HepG2 (cell line): ENCODE results near the gene SMARCD1. TPM values are rescaled to one million over a fixed set of nuclear protein-coding genes. Genes with fewer than 3 reads are reported as not detected.

ENCODE experiments used
- ATAC-seq: fragments of 200-7000 bp; cut with Tn5 transposase; 3 replicates; pipeline ENCODE4 v1.9.1; 2020; ENCODE audit warnings: mild to moderate bottlenecking, moderate library complexity
- BruUV-seq: library from RNA; stranded (reverse); fragments of 400-500 nt; replicated peaks from 2 replicates; lab custom pipeline; 2021; lab: Mats Ljungman, UMichigan
- CTCF ChIA-PET: fragments of 300-600 bp; formaldehyde crosslinking; extraction: SDS; loops from one replicate; lab custom pipeline; 2021; ENCODE audit warnings: low total read pairs, inconsistent platforms, low intra/inter-chr PET ratio; lab: Yijun Ruan, JAX
- POLR2A ChIA-PET: fragments of 350-600 bp; sonication (Branson Sonifier 250); formaldehyde crosslinking; loops from one replicate; lab custom pipeline; 2020; ENCODE audit warnings: antibody characterized with exemption, inconsistent platforms; lab: Yijun Ruan, JAX
- DNase-seq: peaks from one replicate; pipeline ENCODE4 v3.0.0-alpha.2; 2015; ENCODE audit warnings: low spot score
- FAIRE-seq: peaks from 3 replicates; lab custom pipeline; 2011; peaks lifted over from hg19 to GRCh38; lab: Jason Lieb, UNC
- H2AFZ ChIP-seq: one replicate; pipeline ENCODE4 v1.6.1; 2011; ENCODE audit warnings: low read length, inconsistent platforms
- H3K27ac ChIP-seq: fragments of 300-600 bp; 3 replicates; pipeline ENCODE4 v1.8.0; 2011; ENCODE audit warnings: mixed run types, mild to moderate bottlenecking, mixed read lengths, low read length, inconsistent platforms; ENCODE audit not compliant: insufficient read depth; ENCODE audit errors: extremely low read length
- H3K27me3 ChIP-seq, 2 experiments: fragments of 200-600 bp in 1 of 2; 2 replicates in 1 of 2; 3 replicates in 1 of 2; pipeline versions ENCODE4 v1.6.0 to v1.8.0; 2011; ENCODE audit warnings: low read length in 2 of 2, mild to moderate bottlenecking in 2 of 2, moderate library complexity in 2 of 2, inconsistent platforms in 1 of 2; ENCODE audit not compliant: insufficient read depth in 2 of 2, control insufficient read depth in 1 of 2
- H3K36me3 ChIP-seq, 2 experiments: fragments of 200-600 bp in 1 of 2; replicated peaks in 1 of 2; 2 replicates in 1 of 2; 3 replicates in 1 of 2; pipeline versions ENCODE4 v1.5.1 to v1.8.0; 2011; ENCODE audit warnings: low read length in 2 of 2, inconsistent platforms in 1 of 2; ENCODE audit not compliant: insufficient read depth in 2 of 2, control insufficient read depth in 1 of 2
- H3K4me1 ChIP-seq: 2 replicates; pipeline ENCODE4 v1.5.1; 2012; ENCODE audit warnings: low read length, inconsistent platforms; ENCODE audit not compliant: insufficient read depth
- H3K4me2 ChIP-seq: 2 replicates; pipeline ENCODE4 v1.6.0; 2011; ENCODE audit warnings: low read depth, low read length, inconsistent platforms
- H3K4me3 ChIP-seq, 3 experiments: fragments of 200-600 bp in 1 of 3; sonication (generic), shearing (Covaris generic) in 1 of 3; replicated peaks in 1 of 3; 2 replicates each; pipeline ENCODE4 v1.5.1; 2011 to 2016; ENCODE audit warnings: low read length in 3 of 3, inconsistent platforms in 2 of 3, low read depth in 2 of 3, mild to moderate bottlenecking in 2 of 3, control low read depth in 1 of 3, mixed read lengths in 1 of 3; ENCODE audit not compliant: insufficient read depth in 1 of 3
- H3K79me2 ChIP-seq: one replicate; pipeline ENCODE4 v1.6.1; 2011; ENCODE audit warnings: low read length, inconsistent platforms; ENCODE audit not compliant: insufficient read depth
- H3K9ac ChIP-seq: 2 replicates; pipeline ENCODE4 v1.6.0; 2011; ENCODE audit warnings: mild to moderate bottlenecking, low read depth, low read length, inconsistent platforms; ENCODE audit not compliant: insufficient read depth
- H3K9me3 ChIP-seq: 2 replicates; pipeline ENCODE4 v1.5.1; 2012; ENCODE audit warnings: mild to moderate bottlenecking, low read length
- H4K20me1 ChIP-seq: 2 replicates; pipeline ENCODE4 v1.6.0; 2011; ENCODE audit warnings: inconsistent platforms, mild to moderate bottlenecking, low read length, moderate library complexity; ENCODE audit not compliant: insufficient read depth
- CEBPG ChIP-seq: IDR thresholded peaks from 2 replicates; pipeline ENCODE4 v1.6.1; 2016
- CHCHD3 ChIP-seq: sonication (generic); formaldehyde crosslinking; IDR thresholded peaks from 2 replicates; pipeline ENCODE4 v1.8.0; 2022; ENCODE audit warnings: mild to moderate bottlenecking, missing genetic modification reagents, moderate library complexity
- RBM22 ChIP-seq: fragments of 200-400 bp; formaldehyde crosslinking; optimal IDR thresholded peaks from 2 replicates; pipeline ENCODE3; 2017; ENCODE audit warnings: mild to moderate bottlenecking, low read length, moderate library complexity
- STAT5B ChIP-seq: sonication (generic); formaldehyde crosslinking; IDR thresholded peaks from 2 replicates; pipeline ENCODE4 v1.4.0; 2020; ENCODE audit warnings: missing genetic modification reagents
- ZC3H13 ChIP-seq: sonication (generic); formaldehyde crosslinking; IDR thresholded peaks from 2 replicates; pipeline ENCODE4 v1.8.1; 2023; ENCODE audit warnings: mild to moderate bottlenecking, missing genetic modification reagents, moderate library complexity
- ZFP36 ChIP-seq: fragments of 150-350 bp; IDR thresholded peaks from 2 replicates; pipeline ENCODE4 v1.6.1; 2018; ENCODE audit warnings: borderline replicate concordance, low read length, low read depth; ENCODE audit not compliant: partially characterized antibody
- ZNF816 ChIP-seq: sonication (generic); formaldehyde crosslinking; IDR thresholded peaks from 2 replicates; pipeline ENCODE4 v1.8.0; 2022; ENCODE audit warnings: missing genetic modification reagents, mild to moderate bottlenecking, borderline replicate concordance
- WGBS: methylation state at CpG from one replicate; pipeline ENCODE4 v1.1.6; 2017; ENCODE audit warnings: low lambda C conversion rate; 5-methylcytosine and 5-hydroxymethylcytosine counted together
- in situ Hi-C: cut with HindIII; loops from 2 replicates; pipeline ENCODE4 v1.10.0; 2017; ENCODE audit warnings: low pct_unique_long_range_greater_than_20kb; ENCODE audit not compliant: extremely low pct_ligation_motif_present
- intact Hi-C: fragments of 100-400 bp; cut with micrococcal nuclease; formaldehyde crosslinking; loops from one replicate; pipeline ENCODE4 v1.10.0; 2022; ENCODE audit not compliant: unreplicated experiment
- polyA plus RNA-seq, 8 experiments: library from polyadenylated mRNA; depleted of rRNA in 3 of 8; stranded (reverse) in 7 of 8; unstranded in 1 of 8; fragments of >200 nt; fragmentation: Illumina TruSeq in 4 of 8; extraction: Trizol in 4 of 8; gene quantifications; 2 replicates each; pipeline versions ENCODE4 v1.2.1 to v1.2.3, GENCODE V29; 2011 to 2016; ENCODE audit warnings: low read depth in 4 of 8, missing spikeins in 1 of 8, mixed read lengths in 1 of 8; ENCODE audit not compliant: insufficient read depth in 1 of 8
- total RNA-seq, 5 experiments: library from RNA; depleted of rRNA; stranded (reverse); fragments of >200 nt; fragmentation: Illumina TruSeq; extraction: Trizol; gene quantifications; 2 replicates each; pipeline ENCODE4 v1.2.3, GENCODE V29; 2016; ENCODE audit warnings: low read depth in 1 of 5
- TF ChIP-seq, protein P1 (sequence below): sonication (generic); formaldehyde crosslinking; IDR thresholded peaks from 2 replicates; pipeline ENCODE4 v1.5.0; 2020; ENCODE audit warnings: mild to moderate bottlenecking, missing genetic modification reagents
- TF ChIP-seq, protein P2 (sequence below): sonication (generic); formaldehyde crosslinking; IDR thresholded peaks from 2 replicates; pipeline ENCODE4 v1.4.0; 2020; ENCODE audit warnings: low read depth, mild to moderate bottlenecking, missing genetic modification reagents
- TF ChIP-seq, protein P3 (sequence below): sonication (generic); formaldehyde crosslinking; IDR thresholded peaks from 2 replicates; pipeline ENCODE4 v1.5.0; 2020; ENCODE audit warnings: missing genetic modification reagents
- TF ChIP-seq, protein P4 (sequence below): sonication (generic); formaldehyde crosslinking; IDR thresholded peaks from 2 replicates; pipeline ENCODE4 v1.8.0; 2022; ENCODE audit warnings: mild to moderate bottlenecking, missing genetic modification reagents, borderline replicate concordance

Gene SMARCD1
- total and polyA plus RNA-seq, 2 of the 13 experiments (the other 11 are each of a cell fraction or from before 2014, with no cell fraction given) = 51.7 to 54.6 TPM

DNA sequence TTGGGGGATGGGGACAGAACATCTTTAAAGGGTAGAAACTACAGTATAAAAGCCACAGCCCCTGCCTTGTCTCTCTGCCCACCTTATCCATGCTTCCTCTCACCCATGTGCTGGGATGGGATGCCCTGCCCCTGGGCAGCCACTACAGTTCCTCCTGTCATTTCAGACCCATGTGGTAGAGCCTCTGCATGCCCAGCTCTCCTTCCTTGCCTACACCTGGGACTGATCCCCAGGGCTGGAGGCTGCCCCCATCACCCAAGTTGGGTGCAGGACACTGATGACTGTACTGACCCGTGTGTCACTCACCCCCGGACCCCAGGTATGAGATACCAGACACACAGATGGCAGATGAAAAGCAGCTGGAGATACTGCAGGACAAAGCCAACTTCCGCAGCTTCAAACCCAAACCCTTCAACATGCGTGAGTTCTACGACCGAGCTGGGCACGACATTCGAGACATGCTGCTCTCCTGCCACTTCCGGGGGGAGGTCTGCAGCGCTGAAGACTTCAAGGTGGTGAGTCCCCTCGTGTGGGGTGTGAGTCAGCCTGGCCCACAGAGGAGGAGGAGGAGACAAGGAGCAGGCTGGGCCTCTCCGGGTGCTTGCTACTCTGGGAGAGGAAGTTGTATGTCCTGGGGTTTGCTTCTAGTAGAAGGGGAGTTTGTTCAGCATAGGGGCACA lies 25.6 kb upstream of the SMARCD1 start (continued):
- TF ChIP-seq, protein P1, sequence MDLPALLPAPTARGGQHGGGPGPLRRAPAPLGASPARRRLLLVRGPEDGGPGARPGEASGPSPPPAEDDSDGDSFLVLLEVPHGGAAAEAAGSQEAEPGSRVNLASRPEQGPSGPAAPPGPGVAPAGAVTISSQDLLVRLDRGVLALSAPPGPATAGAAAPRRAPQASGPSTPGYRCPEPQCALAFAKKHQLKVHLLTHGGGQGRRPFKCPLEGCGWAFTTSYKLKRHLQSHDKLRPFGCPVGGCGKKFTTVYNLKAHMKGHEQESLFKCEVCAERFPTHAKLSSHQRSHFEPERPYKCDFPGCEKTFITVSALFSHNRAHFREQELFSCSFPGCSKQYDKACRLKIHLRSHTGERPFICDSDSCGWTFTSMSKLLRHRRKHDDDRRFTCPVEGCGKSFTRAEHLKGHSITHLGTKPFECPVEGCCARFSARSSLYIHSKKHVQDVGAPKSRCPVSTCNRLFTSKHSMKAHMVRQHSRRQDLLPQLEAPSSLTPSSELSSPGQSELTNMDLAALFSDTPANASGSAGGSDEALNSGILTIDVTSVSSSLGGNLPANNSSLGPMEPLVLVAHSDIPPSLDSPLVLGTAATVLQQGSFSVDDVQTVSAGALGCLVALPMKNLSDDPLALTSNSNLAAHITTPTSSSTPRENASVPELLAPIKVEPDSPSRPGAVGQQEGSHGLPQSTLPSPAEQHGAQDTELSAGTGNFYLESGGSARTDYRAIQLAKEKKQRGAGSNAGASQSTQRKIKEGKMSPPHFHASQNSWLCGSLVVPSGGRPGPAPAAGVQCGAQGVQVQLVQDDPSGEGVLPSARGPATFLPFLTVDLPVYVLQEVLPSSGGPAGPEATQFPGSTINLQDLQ = no peak
- TF ChIP-seq RBM22 = no peak
- TF ChIP-seq, protein P2, sequence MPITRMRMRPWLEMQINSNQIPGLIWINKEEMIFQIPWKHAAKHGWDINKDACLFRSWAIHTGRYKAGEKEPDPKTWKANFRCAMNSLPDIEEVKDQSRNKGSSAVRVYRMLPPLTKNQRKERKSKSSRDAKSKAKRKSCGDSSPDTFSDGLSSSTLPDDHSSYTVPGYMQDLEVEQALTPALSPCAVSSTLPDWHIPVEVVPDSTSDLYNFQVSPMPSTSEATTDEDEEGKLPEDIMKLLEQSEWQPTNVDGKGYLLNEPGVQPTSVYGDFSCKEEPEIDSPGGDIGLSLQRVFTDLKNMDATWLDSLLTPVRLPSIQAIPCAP (CRISPR knock-in tag) = no peak
- no peak for TF ChIP-seq STAT5B (CRISPR knock-in tag)
- TF ChIP-seq CHCHD3 (CRISPR knock-in tag) = no peak
- no peak for TF ChIP-seq ZNF816 (CRISPR knock-in tag)
- no peak for TF ChIP-seq CEBPG (CRISPR knock-in tag)

DNA sequence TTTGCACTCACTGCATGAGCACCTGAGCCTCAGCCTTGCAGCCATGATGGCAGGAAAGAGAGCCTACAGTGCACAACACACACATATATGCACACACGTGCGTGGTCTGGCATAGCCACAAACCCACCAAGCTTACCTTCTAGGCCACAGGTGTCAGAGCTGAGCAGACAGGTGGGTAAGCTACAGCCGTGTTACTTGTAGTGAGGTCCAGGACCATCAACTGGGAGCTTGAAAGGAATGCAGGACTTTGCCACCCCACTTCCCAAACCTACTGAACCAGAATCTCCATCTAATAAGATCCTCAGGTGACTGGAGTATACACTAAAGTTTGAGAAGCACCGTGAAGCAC lies 25.0 kb upstream of the SMARCD1 start:
- H3K9ac ChIP-seq = no peak overlapping the region
- no peak for ATAC-seq
- H3K79me2 ChIP-seq = no peaks in the 10 kb centered on the region
- TF ChIP-seq, protein P3, sequence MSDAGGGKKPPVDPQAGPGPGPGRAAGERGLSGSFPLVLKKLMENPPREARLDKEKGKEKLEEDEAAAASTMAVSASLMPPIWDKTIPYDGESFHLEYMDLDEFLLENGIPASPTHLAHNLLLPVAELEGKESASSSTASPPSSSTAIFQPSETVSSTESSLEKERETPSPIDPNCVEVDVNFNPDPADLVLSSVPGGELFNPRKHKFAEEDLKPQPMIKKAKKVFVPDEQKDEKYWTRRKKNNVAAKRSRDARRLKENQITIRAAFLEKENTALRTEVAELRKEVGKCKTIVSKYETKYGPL (CRISPR knock-in tag) = no peak
- TF ChIP-seq ZFP36 (no peak), ZC3H13 (CRISPR knock-in tag) (no peak)
- TF ChIP-seq, protein P4, sequence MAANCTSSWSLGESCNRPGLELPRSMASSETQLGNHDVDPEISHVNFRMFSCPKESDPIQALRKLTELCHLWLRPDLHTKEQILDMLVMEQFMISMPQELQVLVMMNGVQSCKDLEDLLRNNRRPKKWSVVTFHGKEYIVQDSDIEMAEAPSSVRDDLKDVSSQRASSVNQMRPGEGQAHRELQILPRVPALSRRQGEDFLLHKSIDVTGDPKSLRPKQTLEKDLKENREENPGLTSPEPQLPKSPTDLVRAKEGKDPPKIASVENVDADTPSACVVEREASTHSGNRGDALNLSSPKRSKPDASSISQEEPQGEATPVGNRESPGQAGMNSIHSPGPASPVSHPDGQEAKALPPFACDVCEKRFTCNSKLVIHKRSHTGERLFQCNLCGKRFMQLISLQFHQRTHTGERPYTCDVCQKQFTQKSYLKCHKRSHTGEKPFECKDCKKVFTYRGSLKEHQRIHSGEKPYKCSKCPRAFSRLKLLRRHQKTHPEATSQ (CRISPR knock-in tag) = no peak
- H3K27ac ChIP-seq = no peak overlapping the region
- peaks cover 24% of the 10 kb centered on the region for H3K4me1 ChIP-seq
- ChIA-PET POLR2A (no interaction called here), CTCF (no interaction called here)
- H3K4me3 ChIP-seq = no peak overlapping the region
- no peak for FAIRE-seq
- no peak for DNase-seq
- H3K4me2 ChIP-seq = no peak overlapping the region
- in situ Hi-C loops (no loop called here), intact Hi-C loops (no loop called here)
- no peaks in the 10 kb centered on the region for H4K20me1 ChIP-seq
- H2AFZ ChIP-seq = no peak overlapping the region
- no peaks in the 10 kb centered on the region for H3K36me3 ChIP-seq
- 29% methylated on average over 1 of the region's 4 CpGs for WGBS
- peaks cover 9 to 28% of the 10 kb centered on the region in 2 experiments; a peak in 4 of 5 replicates for H3K27me3 ChIP-seq
- no TSS peak for BruUV-seq
- no peaks in the 10 kb centered on the region for H3K9me3 ChIP-seq
